GM21515 (cell line): ENCODE data around the gene CCDC70.
"Not testable (repeated sequence)": the region's sequence is repeated elsewhere in the genome, so short reads cannot be mapped to it uniquely, and the experiment has no call there.

ENCODE experiments used
- ATAC-seq: cut with Tn5 transposase; IDR thresholded peaks from one replicate; pipeline ENCODE4 v1.9.1; 2021; ENCODE audit not compliant: unreplicated experiment

The CCDC70 gene

DNA sequence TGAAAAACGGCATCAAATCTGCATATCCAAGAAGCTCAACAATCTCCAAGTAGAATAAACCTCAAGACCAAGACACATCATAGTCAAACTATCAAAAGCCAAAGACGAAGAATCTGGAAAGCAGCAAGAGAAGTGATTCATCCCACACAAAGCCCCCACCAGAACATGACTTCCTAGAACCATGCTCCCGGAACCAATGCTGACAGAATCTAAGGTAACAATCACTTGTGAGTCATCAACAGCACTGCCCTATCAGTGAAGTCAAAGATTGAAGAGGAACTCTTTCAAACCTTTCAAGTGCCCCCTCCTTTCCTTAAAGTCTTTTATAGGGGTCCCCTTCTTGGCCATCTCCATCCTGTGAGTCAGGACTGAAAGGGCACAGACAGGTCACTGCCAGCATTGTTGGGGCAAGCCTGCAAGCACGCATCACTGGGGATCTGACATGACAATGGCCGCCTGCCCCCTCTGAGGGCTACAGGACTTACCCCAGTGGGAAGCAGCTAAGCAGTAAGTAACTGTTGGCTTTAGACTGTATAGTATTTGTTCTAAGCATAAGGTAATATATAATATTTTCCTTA is at the start of gene CCDC70:
TSS of gene CCDC70 (plus strand) at position 247 of the 578 bp plus-strand sequence. CDS start 3,443 bp downstream, outside the sequence.
- ATAC-seq: no peak

DNA sequence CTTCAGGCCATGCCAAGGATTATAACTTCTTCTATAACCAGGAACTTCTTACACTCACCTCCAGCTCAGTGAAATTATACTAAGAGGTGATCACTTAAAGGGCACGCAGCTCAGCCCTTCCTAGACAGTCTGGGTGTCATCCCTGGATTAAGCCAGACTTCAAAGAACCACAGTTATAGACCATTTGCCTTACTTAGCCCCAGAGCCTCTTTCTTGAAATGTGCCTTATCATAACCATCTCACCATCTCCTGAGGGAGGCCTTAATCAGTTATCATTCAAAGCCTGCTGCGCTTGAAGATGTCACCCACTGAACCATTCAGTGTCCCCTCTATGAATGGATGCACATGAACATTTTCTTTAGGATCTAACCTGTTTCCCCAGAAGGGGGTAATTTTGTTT is 47.7 kb upstream of the CCDC70 start:
- no peak for ATAC-seq

DNA sequence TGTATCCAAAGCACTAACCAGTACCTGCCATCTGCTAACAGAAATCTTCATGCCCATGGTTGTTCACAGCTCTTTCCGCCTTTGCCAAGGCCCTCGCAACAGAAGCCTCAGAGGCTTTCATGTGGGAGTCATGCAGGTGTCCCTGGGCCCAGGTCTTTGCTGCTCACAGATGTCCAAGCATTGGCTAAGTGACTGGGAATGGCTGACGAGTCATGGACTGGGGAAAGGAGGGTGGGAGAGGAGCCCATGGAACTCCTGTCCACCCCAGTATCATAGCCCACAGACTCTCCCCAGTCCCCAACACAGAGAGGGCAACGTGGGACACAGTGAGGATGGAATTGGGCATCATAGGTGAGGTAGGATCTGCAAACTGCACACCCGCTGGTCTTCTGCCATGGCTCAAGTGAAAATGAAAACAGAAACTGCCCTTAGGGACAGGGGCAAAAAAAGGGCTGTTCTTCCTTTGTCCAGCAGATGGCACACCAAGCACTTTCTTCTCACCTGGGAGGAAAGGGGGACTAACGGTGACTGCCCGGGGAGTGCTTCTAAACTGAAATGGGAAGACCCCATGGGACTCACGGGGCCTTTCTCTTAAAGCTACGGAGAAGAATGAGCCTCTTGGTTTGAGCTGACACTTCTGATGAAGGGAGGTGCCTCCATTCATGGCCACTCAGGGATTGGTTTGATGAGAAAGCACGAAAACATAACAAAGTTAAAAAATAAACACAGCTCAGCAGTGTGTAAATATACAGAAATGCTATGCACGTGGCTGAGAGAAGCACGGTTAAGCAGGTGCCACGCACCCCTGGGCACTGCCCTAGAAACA is 46.7 kb upstream of the CCDC70 start:
- ATAC-seq: peak; percentile 68

DNA sequence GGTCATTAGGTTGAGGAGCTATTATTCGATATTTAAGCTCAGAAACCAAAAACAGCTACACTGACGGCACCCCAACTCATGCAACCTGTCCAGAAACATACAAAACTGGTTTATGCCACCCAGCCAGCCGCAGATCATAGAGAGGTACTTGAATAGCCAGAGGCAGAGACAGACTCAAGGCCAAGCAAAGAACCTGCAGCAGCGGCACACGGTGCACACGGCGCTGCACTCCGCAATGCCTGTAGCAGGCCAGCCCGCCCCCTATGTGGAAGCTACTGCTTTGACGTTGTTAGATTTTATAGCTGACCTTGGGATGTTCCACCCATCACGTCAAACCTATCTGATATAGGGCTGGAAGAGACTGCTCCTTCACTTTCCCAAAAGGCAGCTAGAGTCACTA is 45.9 kb upstream of the CCDC70 start:
- no peak for ATAC-seq

DNA sequence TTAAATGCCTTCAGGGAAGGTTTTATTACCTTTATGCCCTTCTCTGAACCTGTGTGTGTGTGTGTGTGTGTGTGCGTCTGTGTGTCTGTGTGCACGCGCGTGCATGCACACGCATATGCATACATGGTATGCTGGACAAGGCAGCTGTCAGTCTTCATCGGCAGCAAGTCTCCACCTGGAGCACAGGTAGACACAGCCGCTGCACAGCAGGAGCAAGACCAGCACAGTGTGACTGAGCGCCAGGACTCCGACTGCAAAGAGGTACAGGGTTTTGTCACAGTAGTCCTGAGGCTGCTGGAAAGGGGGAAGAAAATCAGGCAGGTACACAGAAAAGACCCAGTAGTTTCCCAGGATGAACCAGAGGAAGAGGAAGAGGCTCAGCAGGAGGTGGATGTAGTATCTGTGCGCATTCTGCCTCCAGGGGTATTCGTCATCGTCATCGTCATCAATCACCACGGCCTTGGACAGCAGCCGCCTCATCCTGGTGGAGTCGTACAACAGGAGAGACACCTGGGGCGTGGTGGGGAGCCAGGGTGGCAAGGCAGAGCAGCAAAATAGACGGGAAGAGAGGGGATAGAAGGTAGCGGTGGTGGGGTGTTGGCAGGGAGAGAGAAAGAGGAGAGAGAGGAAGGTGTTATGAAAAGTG is 45.0 kb upstream of the CCDC70 start:
- no peak for ATAC-seq

DNA sequence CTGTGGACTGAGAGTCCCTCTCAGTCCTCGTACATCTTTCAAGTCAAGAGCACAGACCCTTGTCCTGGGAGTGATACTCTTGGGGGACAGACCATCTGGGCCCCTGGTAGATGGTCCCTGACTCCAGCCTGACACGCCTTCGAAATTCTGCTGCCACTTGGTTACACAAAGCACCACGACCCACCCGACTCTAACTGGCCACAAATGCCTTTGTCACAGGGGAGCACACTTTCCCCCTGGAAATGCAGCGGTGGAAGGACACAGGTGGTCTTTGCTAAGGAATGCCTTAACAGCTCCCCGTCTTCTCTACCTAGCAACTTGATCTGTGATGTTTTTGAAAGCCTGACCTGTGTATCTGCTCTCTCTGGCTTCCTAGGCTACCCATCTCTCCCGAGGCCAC is 44.1 kb upstream of the CCDC70 start:
- ATAC-seq: no peak

DNA sequence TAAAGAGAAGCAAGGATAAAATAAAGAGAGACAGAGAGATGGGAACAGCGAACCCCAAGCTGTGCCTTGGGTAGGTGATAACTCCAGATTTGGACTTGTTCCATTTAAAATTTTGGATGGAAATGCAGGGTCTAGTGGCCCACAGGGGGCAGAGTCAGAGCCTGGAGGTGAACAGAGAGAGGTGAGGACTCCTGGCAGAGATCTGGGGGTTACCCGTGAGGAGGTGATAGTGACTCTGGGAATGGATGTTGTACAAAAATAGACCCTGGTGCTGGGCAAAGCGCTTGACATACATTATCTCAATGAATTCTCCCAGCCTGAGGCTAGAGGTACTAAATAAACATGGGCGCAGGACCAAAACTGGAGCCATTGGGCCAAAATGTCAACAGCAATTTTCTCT is 43.5 kb upstream of the CCDC70 start:
- no peak for ATAC-seq

DNA sequence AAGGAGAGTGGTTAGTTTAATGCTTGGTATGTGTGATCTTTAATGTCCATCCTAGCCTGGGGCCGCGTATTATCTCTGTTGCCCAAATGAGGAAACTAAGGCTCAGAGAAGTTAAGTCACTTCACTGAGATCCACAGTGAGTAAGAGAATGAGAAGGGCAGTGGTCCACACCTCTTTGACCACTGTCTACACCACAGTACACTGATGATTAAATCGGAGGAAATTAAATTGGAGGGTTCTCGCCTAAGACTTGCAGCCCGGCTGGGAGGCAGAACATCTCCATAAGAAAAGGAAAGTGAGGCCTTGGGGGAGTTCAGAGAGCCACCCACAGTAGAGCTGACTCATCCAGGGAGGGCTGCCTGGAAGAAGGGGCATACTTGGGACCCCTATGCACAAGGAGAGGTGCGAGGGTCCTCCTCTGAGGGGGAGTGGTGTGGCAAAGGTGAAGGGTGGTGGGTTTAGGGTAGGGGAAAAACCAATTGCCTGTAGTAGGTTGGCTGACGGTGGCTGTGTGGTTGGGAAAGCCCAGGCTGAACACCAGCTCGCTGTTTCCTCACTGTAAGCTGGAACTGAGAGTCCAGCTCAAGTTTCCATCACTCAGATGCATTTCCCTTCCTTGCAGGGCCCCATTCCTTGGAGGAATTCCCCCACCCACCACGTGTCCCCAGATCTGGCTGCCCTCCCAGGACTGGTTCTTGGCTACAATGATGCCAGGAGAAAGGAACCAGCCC is 42.8 kb upstream of the CCDC70 start:
- no peak for ATAC-seq

DNA sequence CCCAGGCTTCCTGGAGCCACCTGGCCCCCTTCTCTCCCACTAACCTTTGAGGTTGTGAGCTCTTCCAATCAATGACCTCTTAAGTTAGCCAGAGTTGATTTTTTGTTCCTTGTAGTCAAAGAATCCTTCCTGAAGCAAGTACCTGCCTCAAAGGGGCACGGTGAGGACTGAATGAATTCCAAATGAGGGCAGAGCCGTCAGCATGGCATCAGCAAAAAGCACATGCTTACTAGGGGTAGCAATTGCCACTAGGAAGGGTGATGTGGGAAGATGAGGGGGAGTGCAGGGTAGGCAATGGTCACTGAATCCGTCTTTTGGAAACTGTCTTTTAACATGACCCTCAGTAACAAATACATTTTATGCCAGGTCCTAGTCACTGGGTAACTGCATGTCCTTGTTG is 42.2 kb upstream of the CCDC70 start:
- no peak for ATAC-seq

DNA sequence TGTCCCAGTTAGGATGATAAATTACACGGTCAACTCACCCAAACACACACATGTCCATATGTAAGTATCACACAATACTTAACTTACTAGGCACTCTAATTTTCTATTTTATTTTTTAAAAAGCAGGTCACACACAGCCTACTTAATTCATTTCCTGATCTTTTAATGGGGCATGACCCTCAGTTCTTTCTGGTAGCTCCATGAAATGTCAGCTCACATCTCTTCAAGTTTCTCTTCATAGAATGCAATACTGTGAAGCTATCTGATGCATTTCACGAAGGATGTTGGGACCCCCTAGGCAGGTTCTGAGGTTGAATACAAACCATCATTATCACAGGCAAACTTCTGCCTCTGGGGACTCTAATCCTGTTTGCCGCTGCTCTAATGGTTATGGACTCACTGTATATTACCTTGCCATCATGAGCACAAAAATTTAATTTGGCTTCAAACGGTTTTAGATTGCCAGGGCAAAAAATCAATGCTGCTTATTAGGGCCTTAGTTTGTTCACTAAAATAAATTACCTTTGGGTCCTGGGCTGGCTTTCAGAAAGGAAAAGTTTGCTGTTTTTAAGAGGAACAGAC is 41.7 kb upstream of the CCDC70 start:
- no peak for ATAC-seq

DNA sequence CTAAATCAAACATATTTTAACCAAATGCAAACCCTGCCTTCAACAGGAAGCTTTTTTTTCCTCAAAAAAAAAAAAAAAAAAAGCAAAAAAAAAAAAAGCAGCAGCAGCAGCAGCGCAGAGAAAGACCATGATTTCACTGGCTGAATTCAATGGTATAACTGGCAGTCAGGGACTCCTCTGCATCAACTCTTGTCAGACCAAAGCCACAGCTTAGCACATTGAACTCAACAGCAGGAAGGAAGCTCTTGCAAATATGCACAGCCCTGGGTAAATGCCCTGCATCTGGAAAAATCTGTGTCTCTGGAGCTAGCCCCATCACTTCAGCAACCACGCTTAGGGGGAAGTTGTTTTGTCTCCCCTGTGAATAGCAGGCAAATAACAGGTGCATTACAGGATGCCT is 40.2 kb upstream of the CCDC70 start:
- ATAC-seq: no peak

DNA sequence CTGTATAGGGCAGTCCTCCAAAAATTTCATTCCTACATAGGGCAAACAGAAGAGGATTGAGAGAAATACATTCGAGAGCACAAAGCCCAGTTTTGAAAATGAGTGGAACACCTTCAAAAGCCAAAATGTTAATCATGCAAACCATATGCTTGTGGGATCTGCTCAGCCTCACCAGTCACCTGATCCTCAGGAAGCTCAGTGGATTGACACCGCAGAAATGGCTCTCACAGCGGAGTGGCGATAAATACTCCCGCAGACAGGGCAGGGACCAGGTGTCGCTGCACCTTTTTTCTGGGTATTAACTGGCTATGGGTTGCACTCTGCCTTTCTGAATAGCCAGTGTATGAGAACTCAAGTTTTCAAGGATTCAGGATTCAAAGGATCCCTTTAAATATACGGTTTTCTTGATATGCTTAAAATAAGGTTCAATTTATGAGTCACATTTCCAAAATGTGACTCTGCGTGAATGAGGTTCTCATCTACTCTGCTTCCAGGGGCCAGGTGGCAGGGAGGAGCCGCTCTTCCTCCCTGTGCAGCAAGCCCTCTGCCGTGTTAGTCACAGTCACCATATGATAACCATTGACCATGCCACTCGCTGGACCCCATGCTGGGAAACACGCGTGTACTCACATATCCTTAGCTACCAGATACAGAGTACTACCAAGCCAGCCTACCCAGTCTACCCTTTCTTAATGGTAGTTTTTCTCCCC is 39.5 kb upstream of the CCDC70 start:
- ATAC-seq: no peak

DNA sequence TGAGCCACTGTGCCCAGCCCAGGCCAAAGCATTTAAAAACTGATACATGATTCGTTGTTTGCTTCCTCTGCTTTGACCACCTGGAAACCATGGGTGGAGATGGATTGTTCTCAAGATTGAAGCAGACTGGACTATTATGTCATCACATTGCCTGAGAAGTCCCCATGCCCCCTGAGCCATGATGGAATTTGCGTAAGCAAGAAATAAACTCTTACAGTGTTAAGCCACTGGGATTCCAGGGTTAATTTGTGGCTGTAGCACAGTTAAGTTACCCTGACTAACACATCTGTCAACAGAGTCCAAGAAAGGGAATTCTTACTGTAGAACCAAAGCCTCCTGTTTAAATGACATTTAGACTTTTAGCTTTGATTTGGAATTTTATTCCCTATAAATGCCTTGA is 38.4 kb upstream of the CCDC70 start:
- no peak for ATAC-seq

DNA sequence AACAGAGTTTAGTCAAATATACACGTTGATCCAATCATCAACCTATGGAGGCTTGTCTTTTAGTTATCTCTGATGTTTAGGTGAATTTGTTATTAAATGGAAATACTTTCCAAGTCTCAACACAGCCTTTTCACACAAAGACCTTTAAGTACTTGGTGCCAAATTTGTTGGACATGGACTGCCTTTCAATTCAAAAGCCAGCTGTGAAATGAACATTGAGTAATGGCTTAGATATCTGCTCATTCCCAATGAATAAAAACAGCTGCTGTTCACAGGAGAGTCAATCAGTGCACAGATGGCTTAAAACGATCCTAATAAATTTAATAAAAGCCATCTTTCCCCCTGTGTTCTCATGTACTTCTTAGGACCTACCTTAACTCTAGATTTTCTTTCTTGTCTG is 37.9 kb upstream of the CCDC70 start:
- ATAC-seq: no peak

DNA sequence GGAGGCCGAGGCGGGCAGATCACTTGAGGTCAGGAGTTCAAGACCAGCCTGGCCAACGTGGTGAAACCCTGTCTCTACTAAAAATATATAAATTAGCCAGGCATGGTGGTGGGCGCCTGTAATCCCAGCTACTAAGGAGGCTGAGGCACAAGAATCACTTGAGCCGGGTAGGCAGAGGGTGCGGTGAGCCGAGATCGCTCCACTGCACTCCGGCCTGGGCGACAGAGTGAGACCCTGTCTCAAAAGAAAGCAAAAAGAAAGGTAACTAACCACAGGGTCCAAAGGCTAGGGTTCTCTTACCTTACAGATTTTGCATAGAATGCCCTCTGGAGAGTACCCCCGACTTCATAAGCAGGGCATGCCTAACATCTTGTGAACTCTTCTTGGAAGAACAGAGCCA is 37.1 kb upstream of the CCDC70 start:
- ATAC-seq: not testable (repeated sequence)

DNA sequence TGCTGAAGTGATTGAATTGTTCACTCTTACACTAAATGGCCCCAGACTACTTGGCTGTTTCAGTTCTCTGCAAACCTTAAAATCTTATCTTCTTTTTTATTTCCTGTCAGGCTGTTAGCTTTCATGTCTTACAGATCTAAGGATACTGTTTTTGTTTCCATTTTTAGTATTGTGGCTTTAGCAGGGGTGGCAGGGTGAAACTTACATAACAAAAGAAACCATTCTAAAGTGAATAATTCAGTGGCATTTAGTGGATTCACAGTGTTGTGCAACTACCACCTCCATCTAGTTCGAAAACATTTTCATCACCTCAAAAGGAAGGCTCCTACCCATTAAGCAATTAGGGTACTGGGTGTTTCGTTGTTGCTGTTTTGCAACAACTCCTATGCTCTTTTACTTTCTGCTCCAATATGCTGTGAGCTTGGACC is 36.6 kb upstream of the CCDC70 start:
- ATAC-seq: no peak

DNA sequence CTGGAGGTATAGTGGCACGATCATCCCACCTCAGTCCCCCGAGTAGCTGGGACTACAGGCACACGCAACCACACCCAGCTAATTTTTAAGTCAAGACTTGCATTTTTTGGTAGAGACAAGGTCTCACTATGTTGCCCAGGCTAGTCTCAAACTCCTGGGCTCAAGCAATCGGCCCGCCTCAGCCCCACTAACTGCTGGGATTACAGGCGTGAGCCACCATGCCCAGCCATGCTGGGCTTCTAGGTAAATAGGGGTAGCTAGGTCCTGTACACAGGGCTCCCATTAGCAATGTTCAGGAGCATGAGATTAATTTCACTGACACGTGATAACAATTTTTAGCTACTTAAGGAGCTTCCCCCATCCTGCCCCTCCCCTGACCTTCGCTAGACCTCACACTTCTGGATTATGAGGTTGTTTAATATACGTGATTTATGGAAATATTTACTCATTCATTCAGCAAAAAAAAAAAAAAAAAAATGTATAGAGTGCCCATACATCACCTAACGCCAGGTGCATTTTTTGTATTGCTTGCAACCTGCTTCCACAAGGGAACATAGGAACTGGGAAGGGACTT is 36.0 kb upstream of the CCDC70 start:
- no peak for ATAC-seq

DNA sequence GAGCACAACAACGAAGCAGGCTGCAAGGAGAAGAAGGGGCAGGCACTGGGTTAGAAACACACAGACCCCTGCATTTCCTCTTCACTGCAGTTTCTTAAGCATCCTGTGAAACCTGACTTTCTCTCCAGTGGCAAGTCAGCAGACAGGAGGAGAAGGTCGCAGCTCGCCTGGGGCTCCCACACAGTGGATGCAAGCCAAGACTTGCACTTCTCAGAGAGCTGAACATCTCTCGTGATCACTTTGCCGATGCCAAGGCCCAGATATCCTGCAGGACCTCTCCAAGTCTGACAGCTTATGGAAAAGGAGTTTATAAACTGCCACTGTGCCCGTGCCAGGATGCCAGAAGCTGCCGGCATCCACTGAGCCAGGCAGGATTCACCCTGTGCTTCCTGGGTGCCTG is 35.2 kb upstream of the CCDC70 start:
- no peak for ATAC-seq

DNA sequence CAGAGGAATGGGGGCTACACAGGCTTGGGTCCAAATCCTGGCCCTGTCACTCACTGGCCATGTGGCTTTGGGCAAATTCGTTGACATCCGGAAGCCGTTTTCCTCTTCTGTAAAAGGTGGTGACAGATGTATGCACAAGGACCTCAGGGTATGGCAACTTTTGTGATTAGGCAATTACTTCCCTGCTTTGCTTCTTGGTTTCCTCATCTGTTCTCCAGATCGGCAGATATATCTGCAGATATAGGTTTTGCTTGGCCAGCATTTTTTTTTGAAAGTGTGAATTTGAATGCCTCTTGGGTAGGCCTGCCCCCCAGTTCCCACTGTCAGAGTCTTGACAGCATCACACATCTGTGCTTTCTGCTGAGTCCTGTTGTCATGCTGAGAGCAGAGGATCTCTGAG is 34.5 kb upstream of the CCDC70 start:
- no peak for ATAC-seq
